ENCODE data around the gene KRT8.
"Not testable (repeated sequence)": the region's sequence is repeated elsewhere in the genome, so short reads cannot be mapped to it uniquely, and the experiment has no call there.

The KRT8 gene

DNA sequence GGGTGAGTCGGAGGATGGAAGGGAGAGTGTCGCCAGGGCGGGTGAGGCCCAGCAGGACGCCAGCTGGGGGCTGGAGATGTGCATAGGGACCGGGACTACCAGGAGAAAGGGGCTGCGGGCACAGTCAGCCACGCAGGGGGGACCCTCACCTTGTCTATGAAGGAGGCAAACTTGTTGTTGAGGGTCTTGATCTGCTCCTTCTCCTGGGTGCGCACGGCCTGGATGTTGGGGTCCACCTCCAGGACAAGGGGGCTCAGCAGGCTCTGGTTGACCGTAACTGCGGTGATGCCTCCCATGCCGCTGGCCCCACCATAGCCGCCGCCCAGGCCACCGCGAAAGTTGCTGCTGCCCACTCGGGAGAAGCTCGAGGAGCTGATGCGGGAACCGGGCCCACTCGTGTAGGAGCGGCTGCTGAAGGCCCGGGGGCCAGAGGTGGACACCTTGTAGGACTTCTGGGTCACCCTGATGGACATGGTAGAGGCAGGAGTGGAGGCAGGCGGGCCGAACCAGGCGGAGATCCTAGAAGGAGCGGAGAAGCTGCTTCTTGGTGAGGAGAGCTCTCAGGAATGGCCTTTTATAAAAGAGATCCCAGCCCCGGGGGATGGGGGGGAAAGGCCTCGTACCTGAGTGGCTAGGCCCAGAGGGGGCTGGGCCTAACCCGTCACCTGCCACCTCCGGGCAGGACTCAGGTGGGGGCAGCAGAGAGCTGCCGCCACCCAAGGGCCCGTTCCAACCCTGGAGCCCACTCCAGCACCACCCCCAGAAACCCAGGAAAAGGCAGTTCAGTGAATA, at the start of gene KRT8:
KRT8 (minus strand) TSS at position 568 of the 792 bp plus-strand sequence; CDS start at position 473, 95 bp downstream.
- not testable (repeated sequence) for H3K4me3 ChIP-seq (ENCODE audit: control insufficient read depth, low read depth, low read length); DNase-seq (ENCODE audit: low read depth)

DNA sequence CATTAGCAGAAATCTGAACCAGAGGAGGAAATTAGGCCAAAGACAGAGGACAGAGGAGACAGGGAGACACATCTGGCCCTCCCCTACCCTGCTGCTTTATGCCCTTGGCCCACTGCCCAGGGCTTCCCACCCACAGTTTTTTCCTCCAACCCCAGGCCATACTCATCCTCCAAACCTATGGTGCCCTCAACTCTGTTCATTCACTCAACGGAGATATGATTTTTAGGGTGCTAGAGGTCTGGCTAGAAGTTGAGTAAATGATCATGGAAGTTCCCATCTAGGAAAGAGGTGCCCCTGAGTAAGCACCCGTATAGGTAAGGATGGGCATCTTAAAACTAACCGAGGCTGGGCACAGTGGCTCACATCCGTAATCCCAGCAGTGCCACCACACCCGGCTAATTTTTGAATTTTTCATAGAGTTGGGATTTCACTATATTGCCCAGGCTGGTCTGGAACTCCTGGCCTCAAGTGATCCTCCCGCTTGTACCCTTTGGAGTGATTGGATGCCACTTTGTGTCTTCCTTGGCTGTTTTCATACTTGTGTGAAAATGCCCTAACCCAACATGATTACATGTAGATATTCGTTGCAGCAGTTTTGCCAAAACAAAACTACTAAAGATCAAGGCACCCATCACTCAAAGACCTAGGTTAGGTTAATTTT, 48.4 kb upstream of the KRT8 start:
- TF ChIP-seq, protein P1, sequence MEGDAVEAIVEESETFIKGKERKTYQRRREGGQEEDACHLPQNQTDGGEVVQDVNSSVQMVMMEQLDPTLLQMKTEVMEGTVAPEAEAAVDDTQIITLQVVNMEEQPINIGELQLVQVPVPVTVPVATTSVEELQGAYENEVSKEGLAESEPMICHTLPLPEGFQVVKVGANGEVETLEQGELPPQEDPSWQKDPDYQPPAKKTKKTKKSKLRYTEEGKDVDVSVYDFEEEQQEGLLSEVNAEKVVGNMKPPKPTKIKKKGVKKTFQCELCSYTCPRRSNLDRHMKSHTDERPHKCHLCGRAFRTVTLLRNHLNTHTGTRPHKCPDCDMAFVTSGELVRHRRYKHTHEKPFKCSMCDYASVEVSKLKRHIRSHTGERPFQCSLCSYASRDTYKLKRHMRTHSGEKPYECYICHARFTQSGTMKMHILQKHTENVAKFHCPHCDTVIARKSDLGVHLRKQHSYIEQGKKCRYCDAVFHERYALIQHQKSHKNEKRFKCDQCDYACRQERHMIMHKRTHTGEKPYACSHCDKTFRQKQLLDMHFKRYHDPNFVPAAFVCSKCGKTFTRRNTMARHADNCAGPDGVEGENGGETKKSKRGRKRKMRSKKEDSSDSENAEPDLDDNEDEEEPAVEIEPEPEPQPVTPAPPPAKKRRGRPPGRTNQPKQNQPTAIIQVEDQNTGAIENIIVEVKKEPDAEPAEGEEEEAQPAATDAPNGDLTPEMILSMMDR (conservative IDR thresholded peaks at IDR 0.05; ENCODE audit: control insufficient read depth, insufficient read depth, low read depth, low read length): no peak
- H3K4me3 ChIP-seq (ENCODE audit: control insufficient read depth, low read depth, low read length): no peak overlapping the region
- no peak for DNase-seq (ENCODE audit: low read depth)

DNA sequence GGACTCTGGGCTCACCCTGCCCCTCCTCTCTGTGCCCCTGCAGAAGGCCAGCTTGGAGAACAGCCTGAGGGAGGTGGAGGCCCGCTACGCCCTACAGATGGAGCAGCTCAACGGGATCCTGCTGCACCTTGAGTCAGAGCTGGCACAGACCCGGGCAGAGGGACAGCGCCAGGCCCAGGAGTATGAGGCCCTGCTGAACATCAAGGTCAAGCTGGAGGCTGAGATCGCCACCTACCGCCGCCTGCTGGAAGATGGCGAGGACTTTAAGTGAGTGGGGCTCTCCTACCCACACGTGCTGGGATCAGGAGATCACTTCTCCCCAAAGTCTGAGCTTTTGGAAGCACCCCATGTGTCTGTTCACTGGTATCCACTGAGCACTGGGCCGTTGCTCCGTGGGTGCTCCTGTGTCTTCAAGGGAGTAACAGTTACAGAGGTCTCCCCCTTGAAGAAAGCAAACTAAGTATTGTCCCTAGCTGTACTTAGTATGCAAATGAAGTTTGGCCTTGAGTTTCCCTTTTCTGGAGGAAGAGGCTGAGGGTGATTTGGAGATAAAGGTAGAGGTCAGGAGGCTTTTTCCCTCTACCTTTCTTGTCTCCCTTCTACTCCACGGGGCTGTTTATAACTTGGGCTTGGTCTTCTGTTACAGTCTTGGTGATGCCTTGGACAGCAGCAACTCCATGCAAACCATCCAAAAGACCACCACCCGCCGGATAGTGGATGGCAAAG, 47.4 kb upstream of the KRT8 start:
- no peak for DNase-seq (ENCODE audit: low read depth)
- H3K4me3 ChIP-seq (ENCODE audit: control insufficient read depth, low read depth, low read length): no peak overlapping the region
- TF ChIP-seq, protein P1 (conservative IDR thresholded peaks at IDR 0.05; ENCODE audit: control insufficient read depth, insufficient read depth, low read depth, low read length): no peak

DNA sequence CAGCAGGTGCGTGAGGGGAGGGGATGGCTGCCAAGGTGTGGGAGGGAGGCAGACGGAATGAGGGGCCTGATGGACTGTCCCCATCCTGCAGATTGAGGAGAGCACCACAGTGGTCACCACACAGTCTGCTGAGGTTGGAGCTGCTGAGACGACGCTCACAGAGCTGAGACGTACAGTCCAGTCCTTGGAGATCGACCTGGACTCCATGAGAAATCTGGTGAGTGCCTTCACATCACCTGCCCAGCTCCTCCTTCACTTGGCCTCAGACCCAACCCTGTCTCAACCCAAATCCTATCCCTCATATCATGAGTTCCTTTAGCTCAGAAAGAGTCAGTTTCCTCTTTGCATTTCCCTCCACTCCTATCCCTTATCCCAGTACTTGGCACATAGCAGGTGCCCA, 46.8 kb upstream of the KRT8 start:
- H3K4me3 ChIP-seq (ENCODE audit: control insufficient read depth, low read depth, low read length): no peak overlapping the region
- TF ChIP-seq, protein P1 (conservative IDR thresholded peaks at IDR 0.05; ENCODE audit: control insufficient read depth, insufficient read depth, low read depth, low read length): no peak

DNA sequence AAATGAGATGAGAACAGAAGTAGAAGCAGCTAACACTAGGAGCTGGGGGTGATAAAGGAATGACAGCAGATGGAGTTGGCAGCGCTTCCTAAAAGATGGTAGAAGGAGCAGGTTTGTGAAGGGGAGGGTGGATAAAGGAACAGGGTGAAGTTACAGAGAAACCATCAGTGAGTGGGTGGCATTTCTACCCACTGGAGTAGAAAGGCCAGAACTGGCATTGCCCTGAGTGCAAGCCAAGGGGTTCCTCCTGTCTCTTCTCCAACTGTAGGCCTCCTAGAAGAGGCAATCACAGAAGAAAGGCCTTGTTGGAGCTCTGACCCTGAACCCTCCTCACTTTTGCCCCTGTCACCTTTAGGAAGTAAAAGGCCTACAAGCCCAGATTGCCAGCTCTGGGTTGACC, 46.2 kb upstream of the KRT8 start:
- TF ChIP-seq, protein P1 (conservative IDR thresholded peaks at IDR 0.05; ENCODE audit: control insufficient read depth, insufficient read depth, low read depth, low read length): no peak
- H3K4me3 ChIP-seq (ENCODE audit: control insufficient read depth, low read depth, low read length): no peak overlapping the region
- no peak for DNase-seq (ENCODE audit: low read depth)

More for the DNA sequence above, 46.8 kb upstream of the KRT8 start:
- no peak for DNase-seq (ENCODE audit: low read depth)

DNA sequence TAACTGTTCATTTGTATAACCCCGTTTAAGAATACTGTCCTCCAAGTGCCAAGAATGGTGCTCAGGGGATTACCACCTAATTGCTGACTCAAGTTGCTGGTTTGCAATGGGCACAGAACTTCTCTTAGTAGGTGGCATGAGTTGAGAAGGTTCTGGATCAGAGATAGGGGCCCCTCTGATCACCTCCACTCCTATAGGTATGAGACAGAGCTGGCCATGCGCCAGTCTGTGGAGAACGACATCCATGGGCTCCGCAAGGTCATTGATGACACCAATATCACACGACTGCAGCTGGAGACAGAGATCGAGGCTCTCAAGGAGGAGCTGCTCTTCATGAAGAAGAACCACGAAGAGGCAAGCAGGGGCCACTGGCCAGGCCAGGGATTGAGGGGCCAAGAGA, 45.7 kb upstream of the KRT8 start:
- TF ChIP-seq, protein P1 (conservative IDR thresholded peaks at IDR 0.05; ENCODE audit: control insufficient read depth, insufficient read depth, low read depth, low read length): no peak
- H3K4me3 ChIP-seq (ENCODE audit: control insufficient read depth, low read depth, low read length): no peak overlapping the region
- no peak for DNase-seq (ENCODE audit: low read depth)

Data from fibroblast of mammary gland (primary cell).